ENCODE data around the gene UTP14A.

UTP14A gene

GRCh38 chrX:129932821-129933321 lies 26.9 kb downstream of the UTP14A start:
- in situ Hi-C loops (cut with MboI; ENCODE audit: low pct_unique_long_range_greater_than_20kb, low sequenced_read_pairs, unreplicated experiment) = no loop called here
- DNase-seq (ENCODE audit: low spot score) = no peak
- no peak for TF ChIP-seq CTCF (IDR thresholded peaks at IDR 0.05; ENCODE audit: extremely low read depth, insufficient read depth, missing control alignments)

- in situ Hi-C loops (cut with MboI; ENCODE audit: low pct_unique_long_range_greater_than_20kb, low sequenced_read_pairs, unreplicated experiment) = no loop called here
- TF ChIP-seq CTCF (IDR thresholded peaks at IDR 0.05; ENCODE audit: extremely low read depth, insufficient read depth, missing control alignments) = no peak
- no peak for DNase-seq (ENCODE audit: low spot score)
Observed at GRCh38 chrX:129933700-129934099, 27.7 kb downstream of the UTP14A start.

DNA sequence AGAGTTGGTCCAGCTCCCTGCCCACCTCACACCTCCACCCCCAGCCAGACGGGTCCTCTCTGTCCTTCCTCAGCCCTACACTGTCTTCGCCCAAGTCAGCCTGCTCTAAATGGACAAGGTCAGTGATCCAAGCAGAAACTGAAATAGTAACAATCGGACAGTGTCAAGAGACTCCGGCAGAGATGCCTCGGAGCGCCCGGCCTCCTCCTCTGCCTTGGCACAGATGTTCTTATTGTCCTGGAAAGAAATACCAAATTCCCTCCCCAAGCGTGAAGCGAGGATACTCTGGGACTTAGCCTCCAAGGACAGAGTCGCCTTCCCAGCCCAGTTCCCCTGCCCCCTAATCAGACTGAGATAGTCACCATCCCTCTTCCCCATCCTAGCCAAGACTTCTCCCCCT lies 28.5 kb downstream of the UTP14A start:
- no peak for TF ChIP-seq CTCF (IDR thresholded peaks at IDR 0.05; ENCODE audit: extremely low read depth, insufficient read depth, missing control alignments)
- in situ Hi-C loops (cut with MboI; ENCODE audit: low pct_unique_long_range_greater_than_20kb, low sequenced_read_pairs, unreplicated experiment) = no loop called here
- no peak for DNase-seq (ENCODE audit: low spot score)

GRCh38 chrX:129934952-129935351 lies 29.0 kb downstream of the UTP14A start:
- no peak for TF ChIP-seq CTCF (IDR thresholded peaks at IDR 0.05; ENCODE audit: extremely low read depth, insufficient read depth, missing control alignments)
- in situ Hi-C loops (cut with MboI; ENCODE audit: low pct_unique_long_range_greater_than_20kb, low sequenced_read_pairs, unreplicated experiment) = no loop called here
- DNase-seq (ENCODE audit: low spot score) = no peak

- in situ Hi-C loops (cut with MboI; ENCODE audit: low pct_unique_long_range_greater_than_20kb, low sequenced_read_pairs, unreplicated experiment) = no loop called here
- no peak for TF ChIP-seq CTCF (IDR thresholded peaks at IDR 0.05; ENCODE audit: extremely low read depth, insufficient read depth, missing control alignments)
- DNase-seq (ENCODE audit: low spot score) = no peak
Observed at GRCh38 chrX:129938081-129938480, 32.1 kb downstream of the UTP14A start.

GRCh38 chrX:129939986-129940385 lies 34.0 kb downstream of the UTP14A start:
- DNase-seq (ENCODE audit: low spot score) = no peak
- in situ Hi-C loops (cut with MboI; ENCODE audit: low pct_unique_long_range_greater_than_20kb, low sequenced_read_pairs, unreplicated experiment) = no loop called here
- TF ChIP-seq CTCF (IDR thresholded peaks at IDR 0.05; ENCODE audit: extremely low read depth, insufficient read depth, missing control alignments) = no peak

GRCh38 chrX:129940721-129941120 lies 34.8 kb downstream of the UTP14A start:
- in situ Hi-C loops (cut with MboI; ENCODE audit: low pct_unique_long_range_greater_than_20kb, low sequenced_read_pairs, unreplicated experiment) = no loop called here
- no peak for TF ChIP-seq CTCF (IDR thresholded peaks at IDR 0.05; ENCODE audit: extremely low read depth, insufficient read depth, missing control alignments)
- no peak for DNase-seq (ENCODE audit: low spot score)
